Smooth muscle cell (in vitro differentiated cells): ENCODE measurements around the gene MAST3. TPM values are rescaled to one million over a fixed set of nuclear protein-coding genes. Genes with fewer than 3 reads are reported as not detected.

Experiments used
- DNase-seq: peaks from one replicate; lab custom pipeline; 2025; ENCODE audit not compliant: unreplicated experiment; lab: John Stamatoyannopoulos, UW
- H2AFZ ChIP-seq: fragments of 200-600 bp; sonication (generic); 2 replicates; pipeline ENCODE4 v1.6.0; 2016; ENCODE audit warnings: antibody characterized with exemption, low read depth, mild to moderate bottlenecking
- H3F3A ChIP-seq: fragments of 200-600 bp; sonication (generic); 2 replicates; pipeline ENCODE4 v1.6.0; 2017; ENCODE audit warnings: antibody characterized with exemption, low read depth
- H3K27ac ChIP-seq: fragments of 200-600 bp; sonication (generic); 2 replicates; pipeline ENCODE4 v1.5.1; 2016; ENCODE audit warnings: low read depth, mild to moderate bottlenecking
- H3K27me3 ChIP-seq: fragments of 200-600 bp; sonication (generic); 2 replicates; pipeline ENCODE4 v1.6.1; 2016; ENCODE audit warnings: low read depth, mild to moderate bottlenecking
- H3K36me3 ChIP-seq: fragments of 200-600 bp; sonication (generic); 2 replicates; pipeline ENCODE4 v1.5.1; 2016; ENCODE audit warnings: low read depth
- H3K4me1 ChIP-seq: fragments of 200-600 bp; sonication (generic); 2 replicates; pipeline ENCODE4 v1.5.1; 2016; ENCODE audit warnings: low read depth
- H3K4me2 ChIP-seq: fragments of 200-600 bp; sonication (generic); 2 replicates; pipeline ENCODE4 v1.6.0; 2016; ENCODE audit warnings: mild to moderate bottlenecking
- H3K4me3 ChIP-seq: fragments of 200-600 bp; sonication (generic); 2 replicates; pipeline ENCODE4 v1.5.1; 2016; ENCODE audit warnings: mild to moderate bottlenecking
- H3K79me2 ChIP-seq: fragments of 200-600 bp; sonication (generic); 2 replicates; pipeline ENCODE4 v1.6.0; 2016; ENCODE audit warnings: low read depth, mild to moderate bottlenecking
- H3K9ac ChIP-seq: fragments of 200-600 bp; sonication (generic); 2 replicates; pipeline ENCODE4 v1.6.0; 2016; ENCODE audit warnings: low read depth
- H3K9me3 ChIP-seq: fragments of 200-600 bp; sonication (generic); replicated peaks from 2 replicates; pipeline ENCODE4 v1.5.1; 2016; ENCODE audit warnings: low read depth
- H4K20me1 ChIP-seq: fragments of 200-600 bp; sonication (generic); 2 replicates; pipeline ENCODE4 v1.6.0; 2016; ENCODE audit warnings: low read depth
- CTCF ChIP-seq: fragments of 200-600 bp; sonication (generic); IDR thresholded peaks from 2 replicates; pipeline ENCODE4 v1.5.1; 2017; ENCODE audit warnings: borderline replicate concordance, mild to moderate bottlenecking, antibody characterized with exemption; ENCODE audit not compliant: insufficient read depth, poor library complexity, severe bottlenecking
- WGBS: methylation state at CpG from one replicate; pipeline ENCODE4 v1.1.7; 2016; ENCODE audit warnings: low lambda C conversion rate; 5-methylcytosine and 5-hydroxymethylcytosine counted together
- polyA plus RNA-seq: library from polyadenylated mRNA; unstranded; fragments of >200 nt; fragmentation: Nextera tagmentation; extraction: Ambion mirVana; gene quantifications from 2 replicates; pipeline ENCODE4 v1.2.1, GENCODE V29; 2016
- total RNA-seq: library from RNA; depleted of rRNA; stranded (reverse); fragments of >200 nt; gene quantifications from 2 replicates; pipeline ENCODE4 v1.2.3, GENCODE V29; 2014

MAST3 gene
- total and polyA plus RNA-seq, 2 experiments from 2014 or later = 4.3 TPM

GRCh38 chr19:18069383-18069782 lies 28.2 kb upstream of the MAST3 start:
- Histone ChIP-seq H3K27me3 (no peaks in the 10 kb centered on the region), H3K9ac (no peak overlapping the region), H3K79me2 (no peaks in the 10 kb centered on the region), H3K27ac (no peak overlapping the region), H3K4me1 (no peaks in the 10 kb centered on the region), H3K9me3 (no peaks in the 10 kb centered on the region), H3K36me3 (no peaks in the 10 kb centered on the region), H3K4me3 (no peak overlapping the region), H2AFZ (no peak overlapping the region), H3K4me2 (no peak overlapping the region), H4K20me1 (no peaks in the 10 kb centered on the region), H3F3A (no peaks in the 10 kb centered on the region)
- DNase-seq = no peak
- TF ChIP-seq CTCF = no peak
- WGBS = 91% methylated on average over 15 of the region's 15 CpGs

GRCh38 chr19:18070181-18070580 lies 27.4 kb upstream of the MAST3 start:
- Histone ChIP-seq H3K79me2 (no peaks in the 10 kb centered on the region), H4K20me1 (no peaks in the 10 kb centered on the region), H3K4me2 (no peak overlapping the region), H3K4me1 (no peaks in the 10 kb centered on the region), H3K9ac (no peak overlapping the region), H3F3A (no peaks in the 10 kb centered on the region), H3K9me3 (no peaks in the 10 kb centered on the region), H2AFZ (no peak overlapping the region), H3K27me3 (no peaks in the 10 kb centered on the region), H3K36me3 (no peaks in the 10 kb centered on the region), H3K27ac (no peak overlapping the region), H3K4me3 (no peak overlapping the region)
- no peak for TF ChIP-seq CTCF
- 90% methylated on average over 11 of the region's 11 CpGs for WGBS
- DNase-seq = no peak

- H3K4me3 ChIP-seq = no peak overlapping the region
- no peaks in the 10 kb centered on the region for H3K4me1 ChIP-seq
- no peak overlapping the region for H3K27ac ChIP-seq
- no peaks in the 10 kb centered on the region for H3K27me3 ChIP-seq
- TF ChIP-seq CTCF = no peak
- no peaks in the 10 kb centered on the region for H3K9me3 ChIP-seq
- H3K4me2 ChIP-seq = no peak overlapping the region
- no peak for DNase-seq
- no peak overlapping the region for H2AFZ ChIP-seq
- no peak overlapping the region for H3K9ac ChIP-seq
- no peaks in the 10 kb centered on the region for H3K36me3 ChIP-seq
- WGBS = 94% methylated on average over 6 of the region's 6 CpGs
- no peaks in the 10 kb centered on the region for H3K79me2 ChIP-seq
- no peaks in the 10 kb centered on the region for H3F3A ChIP-seq
- H4K20me1 ChIP-seq = no peaks in the 10 kb centered on the region
These were observed 25.2 kb upstream of the MAST3 start for GRCh38 chr19:18072335-18072734.

- no peak for DNase-seq
- no peak overlapping the region for H3K4me2 ChIP-seq
- H2AFZ ChIP-seq = no peak overlapping the region
- no peaks in the 10 kb centered on the region for H3F3A ChIP-seq
- no peak overlapping the region for H3K4me3 ChIP-seq
- H3K27ac ChIP-seq = no peak overlapping the region
- no peaks in the 10 kb centered on the region for H3K79me2 ChIP-seq
- H3K9me3 ChIP-seq = no peaks in the 10 kb centered on the region
- no peaks in the 10 kb centered on the region for H3K27me3 ChIP-seq
- no peak for TF ChIP-seq CTCF
- no peak overlapping the region for H3K9ac ChIP-seq
- no peaks in the 10 kb centered on the region for H4K20me1 ChIP-seq
- WGBS = 89% methylated on average over 4 of the region's 4 CpGs
- H3K4me1 ChIP-seq = no peaks in the 10 kb centered on the region
- no peaks in the 10 kb centered on the region for H3K36me3 ChIP-seq
These were observed 24.4 kb upstream of the MAST3 start for GRCh38 chr19:18073197-18073596.
